NCI-H2107 treated with DMSO at 0.1 percent for 48 hours (cell line): ENCODE data around the gene SHPK.

Experiments
- DNase-seq: peaks from one replicate; lab custom pipeline; 2025; ENCODE audit not compliant: unreplicated experiment; lab: John Stamatoyannopoulos, UW

The SHPK gene

DNA sequence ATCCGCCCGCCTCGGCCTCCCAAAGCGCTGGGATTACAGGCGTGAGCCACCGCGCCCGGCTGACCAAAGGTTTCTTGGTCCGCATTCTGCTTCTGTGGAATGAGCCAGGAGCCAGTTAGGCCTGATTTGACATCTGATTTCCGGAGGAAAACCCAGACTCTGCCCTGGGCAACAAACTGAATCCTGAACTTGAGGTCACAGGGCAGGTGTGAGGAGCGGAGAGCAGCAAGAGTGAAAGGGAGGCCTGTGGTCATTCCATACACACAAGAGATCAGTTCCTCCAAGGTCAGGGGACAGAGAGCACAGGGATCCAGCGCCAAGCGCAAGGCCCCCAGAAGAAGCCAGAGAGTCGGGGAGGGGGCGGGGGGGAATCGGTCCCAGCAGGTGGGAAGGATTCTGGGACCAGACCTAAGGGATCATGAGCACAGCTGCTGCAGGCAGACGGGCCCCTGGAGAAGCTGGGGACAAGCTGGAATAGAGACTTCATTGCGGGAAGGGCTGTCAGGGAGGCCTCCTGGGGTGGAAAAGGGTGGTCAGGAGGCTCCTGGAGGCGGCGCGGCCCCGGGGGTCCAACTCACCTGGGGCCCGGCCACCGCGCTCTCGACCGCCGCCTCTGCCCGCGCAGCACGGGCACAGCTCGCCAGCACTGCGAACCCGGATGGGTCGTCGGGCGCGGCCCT is 436 bp downstream of the SHPK start:
- DNase-seq = no peak

DNA sequence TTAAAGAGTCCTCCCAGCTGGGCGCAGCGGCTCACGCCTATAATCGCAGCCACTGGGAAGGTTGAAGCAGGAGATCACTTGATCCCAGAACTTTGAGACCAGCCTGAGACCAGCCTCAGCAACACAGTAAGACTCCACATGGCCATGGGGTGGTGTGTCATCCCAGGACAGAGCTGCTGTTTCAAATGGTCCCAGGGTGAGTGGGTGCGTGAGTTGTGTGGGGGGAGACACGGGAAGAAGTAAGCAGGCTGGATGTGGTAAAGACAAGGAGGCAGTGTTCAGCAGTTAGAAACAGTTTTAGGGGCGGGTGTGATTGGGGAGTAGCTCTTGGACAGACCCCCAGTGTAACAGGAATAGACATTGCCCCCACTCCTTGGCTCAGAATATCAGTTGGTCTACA is 3.8 kb downstream of the SHPK start:
- no peak for DNase-seq

GRCh38 chr17:3630781-3631180 is 5.3 kb downstream of the SHPK start:
- no peak for DNase-seq

DNA sequence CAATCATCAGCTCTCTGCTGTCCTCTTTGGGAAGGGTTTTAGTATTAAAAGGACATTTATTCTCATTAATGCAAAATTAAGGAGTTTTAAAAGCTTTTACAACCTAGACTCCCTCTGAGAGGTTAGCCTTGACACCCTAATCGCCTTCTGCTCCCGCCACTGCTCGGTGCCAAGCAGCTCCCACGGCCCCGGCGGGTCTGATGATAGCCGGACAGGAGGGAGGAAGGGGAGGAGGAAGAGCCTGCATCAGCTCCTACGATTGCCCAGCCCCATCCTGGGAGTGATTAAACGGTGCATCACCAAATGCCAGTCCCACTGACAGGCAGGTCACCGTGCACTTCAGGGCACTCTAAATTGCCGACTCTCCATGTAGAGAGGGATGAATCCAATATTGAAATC is 8.3 kb downstream of the SHPK start:
- DNase-seq = no peak

DNA sequence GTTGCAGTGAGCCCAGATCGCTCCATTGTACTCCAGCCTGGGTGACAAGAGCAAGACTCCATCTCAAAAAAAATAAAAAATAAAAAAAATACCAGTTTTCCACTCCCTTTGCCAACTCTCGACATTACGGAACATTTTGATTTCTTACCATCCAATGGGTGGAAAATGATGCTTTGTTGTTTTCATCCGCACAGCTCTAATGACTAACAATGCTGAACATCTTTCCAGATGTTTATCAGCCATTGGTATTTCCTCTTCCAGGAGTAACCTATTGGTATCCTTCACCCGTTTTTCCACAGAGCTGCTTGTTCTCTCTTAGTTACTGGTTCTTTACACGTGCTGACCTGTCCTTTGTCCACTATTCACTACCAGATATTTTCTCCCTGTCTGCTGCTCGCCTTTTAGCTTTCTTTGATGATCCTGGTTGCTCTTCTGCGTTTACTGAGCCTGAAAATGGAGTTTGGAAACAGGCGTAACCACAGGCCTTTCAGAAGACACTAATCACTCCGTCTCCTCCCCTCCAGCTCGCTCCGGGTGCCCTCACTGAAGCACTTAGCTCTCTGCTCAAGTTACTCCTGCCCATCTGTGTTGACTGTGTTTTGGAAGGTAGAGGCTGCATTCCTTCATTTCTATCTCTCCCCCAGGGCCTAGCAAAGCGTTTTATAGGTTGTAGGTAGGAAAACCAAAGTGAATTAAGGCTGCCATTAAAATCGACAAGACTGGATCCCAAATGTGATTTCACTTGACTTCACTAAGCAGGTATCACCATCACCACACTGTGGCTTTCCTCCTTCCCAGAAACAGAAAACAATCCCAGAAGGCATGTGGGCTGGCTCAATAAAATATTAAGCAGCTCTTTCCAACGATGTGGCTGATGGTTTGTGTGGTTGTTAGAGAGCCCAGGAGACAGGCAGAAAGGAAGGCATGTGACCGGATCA is 8.9 kb downstream of the SHPK start:
- peak; percentile 25 for DNase-seq

DNA sequence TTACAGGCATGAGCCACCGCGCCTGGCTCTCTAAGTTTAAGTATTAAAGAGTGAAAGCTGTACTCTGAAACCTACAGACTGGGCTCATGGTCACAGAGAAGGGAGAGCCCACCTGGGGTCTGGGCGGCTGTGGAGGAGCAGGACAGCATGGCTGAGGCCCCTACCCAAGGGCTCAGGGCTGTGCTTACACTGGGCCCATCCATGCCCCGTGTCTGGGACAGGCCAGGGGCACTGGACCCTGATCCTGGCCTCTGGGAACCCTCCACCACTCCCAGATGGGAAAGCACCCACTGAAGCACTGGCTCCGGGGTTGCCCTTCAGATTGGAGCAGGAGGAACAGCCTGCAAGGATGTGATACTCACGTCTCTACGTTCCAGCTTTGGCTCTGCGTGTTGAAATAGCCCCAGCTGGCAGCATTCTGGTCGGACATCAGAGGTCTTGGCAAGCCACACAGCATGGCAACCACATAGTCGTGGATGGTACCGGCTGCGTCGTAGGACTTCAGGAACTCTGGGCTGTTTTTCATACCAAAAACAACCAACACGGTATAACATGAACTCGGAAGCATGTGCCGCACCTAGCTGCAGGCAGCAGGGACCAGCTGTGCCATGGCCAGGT is 13.0 kb downstream of the SHPK start:
- DNase-seq = no peak

DNA sequence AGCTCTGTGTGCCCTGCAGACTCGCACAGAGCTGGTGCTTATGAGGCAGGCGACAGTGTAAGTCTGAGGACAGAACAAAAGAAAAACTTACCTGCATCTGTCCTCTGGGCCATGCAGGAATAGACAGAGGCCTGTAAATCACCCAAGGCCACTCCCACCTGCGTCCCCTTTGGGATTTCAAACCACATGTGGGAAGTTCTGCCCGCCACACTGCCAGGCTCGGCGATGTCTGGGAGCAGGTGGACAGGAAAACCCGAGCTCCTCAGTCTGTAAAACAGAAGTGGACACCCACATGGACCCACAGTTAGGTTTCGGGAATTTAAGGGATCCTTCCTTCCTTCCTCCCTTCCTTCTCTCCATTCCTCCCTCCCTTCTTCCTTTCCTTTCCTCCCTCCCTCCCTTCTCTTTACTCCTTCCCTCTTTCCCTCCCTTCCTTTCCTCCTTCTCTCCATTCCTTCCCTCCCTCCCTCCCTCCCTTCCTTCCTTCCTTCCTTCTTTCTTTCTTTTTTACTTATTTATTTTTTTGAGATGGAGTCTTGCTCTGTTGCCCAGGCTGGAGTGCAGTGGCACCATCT is 14.8 kb downstream of the SHPK start:
- DNase-seq = no peak

GRCh38 chr17:3615160-3615870 is 20.7 kb downstream of the SHPK start:
- no peak for DNase-seq

DNA sequence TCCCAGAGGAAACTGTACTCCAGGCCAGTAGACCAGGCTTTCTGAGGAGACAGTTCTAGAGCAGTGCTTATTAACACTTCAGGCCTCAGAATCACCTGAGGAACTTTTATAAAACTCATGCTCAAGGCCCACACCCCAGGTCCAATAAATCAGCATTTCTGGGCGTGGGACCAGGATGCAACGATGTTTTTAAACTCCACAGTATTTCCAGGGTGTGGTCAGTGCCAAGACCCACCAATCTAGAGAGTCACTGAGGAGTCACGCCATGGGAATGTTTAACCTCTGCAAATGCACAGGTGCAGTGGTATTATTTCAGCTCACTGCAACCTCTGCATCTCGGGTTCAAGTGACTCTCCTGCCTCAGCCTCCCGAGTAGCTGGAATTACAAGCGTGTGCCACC is 22.9 kb downstream of the SHPK start:
- no peak for DNase-seq

- no peak for DNase-seq
These were observed 25.5 kb downstream of the SHPK start for GRCh38 chr17:3610523-3610922.

GRCh38 chr17:3609689-3610088 is 26.4 kb downstream of the SHPK start:
- DNase-seq = no peak

DNA sequence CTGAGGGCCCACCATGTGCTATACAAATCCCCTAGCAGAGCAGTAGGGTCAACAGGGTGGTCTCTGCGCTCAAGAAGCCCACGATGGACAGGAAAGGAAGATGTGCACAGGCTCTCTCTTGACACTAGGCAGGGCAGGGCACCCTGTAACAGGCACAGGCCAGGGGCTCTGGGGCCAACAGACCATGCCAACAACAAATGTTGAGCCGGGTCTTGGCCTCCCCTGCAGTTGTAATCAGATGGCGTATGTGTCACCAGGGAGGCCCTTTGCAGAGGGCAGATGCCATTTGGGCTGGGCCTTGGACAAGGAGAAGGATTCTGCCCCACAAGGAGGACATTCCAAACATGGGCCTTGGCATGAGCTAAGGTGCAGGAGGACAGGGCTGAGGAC is 32.2 kb downstream of the SHPK start:
- no peak for DNase-seq

DNA sequence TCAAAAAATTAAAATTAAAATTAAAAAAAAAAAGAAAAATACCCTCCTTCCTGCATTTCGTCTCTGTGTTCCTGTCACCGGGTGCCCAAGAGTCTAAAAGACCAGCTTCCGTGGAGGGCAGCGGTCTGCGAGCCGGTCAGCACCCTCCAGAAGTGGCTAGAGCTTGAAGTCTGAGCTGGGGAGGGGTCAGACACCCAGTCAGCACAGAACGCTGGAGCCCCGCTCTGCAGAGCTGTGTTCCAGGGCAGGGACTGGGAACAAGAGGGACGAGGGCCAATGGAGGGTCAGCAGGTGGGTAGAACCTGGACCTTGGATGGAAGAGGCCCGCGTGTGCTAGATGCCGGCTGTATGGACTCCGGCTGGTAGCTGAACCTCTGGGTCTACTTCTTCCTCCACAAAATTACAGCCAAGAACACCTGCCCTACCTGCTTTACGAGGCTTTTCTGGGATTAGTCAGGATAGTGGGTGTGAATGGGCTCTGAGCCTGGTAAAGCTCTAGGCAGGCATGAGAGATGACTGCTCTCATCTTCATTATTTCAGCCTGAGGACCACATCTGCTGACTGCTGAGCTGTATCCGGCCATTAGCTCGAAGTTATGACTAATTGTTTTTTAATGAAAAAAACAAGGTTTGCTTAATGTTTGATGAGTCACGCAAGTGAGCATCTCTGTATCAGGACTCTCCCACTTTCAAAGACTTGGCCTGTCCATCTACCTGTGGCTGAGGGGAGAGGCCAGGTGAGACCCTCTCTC is 32.8 kb downstream of the SHPK start:
- DNase-seq = no peak

GRCh38 chr17:3602499-3602898 is 33.6 kb downstream of the SHPK start:
- no peak for DNase-seq

DNA sequence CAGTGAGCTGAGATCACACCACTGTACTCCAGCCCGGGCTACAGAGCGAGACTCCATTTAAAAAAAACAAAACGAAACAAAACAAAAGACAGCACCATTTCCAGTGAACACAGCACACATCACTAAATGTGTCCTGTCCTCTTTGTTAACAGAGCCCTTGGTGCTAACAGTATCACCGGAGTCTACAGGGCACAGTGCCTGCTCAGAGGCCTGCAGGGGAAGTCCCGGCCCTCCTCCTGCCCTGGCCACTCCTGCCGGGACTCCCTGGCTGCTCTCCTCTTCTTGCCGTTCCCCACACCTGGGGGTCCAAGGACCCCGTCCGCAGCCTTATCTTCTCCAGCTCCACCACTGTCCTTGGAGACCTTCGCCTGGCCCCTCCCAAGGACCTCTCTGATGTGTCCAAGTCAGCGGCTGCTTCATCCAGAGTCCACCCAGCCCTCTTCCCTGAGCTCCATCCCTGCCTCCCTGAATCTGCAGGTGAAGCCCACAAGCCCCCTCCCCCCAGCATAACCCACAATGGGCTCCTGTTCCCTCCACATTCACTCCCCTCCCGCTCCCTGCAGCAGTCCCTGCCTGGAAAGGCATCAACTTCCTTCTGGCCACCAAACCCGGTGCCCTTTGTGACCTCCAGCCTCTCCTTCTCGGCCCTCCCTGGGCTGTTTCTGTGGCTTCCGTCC is 35.4 kb downstream of the SHPK start:
- no peak for DNase-seq

DNA sequence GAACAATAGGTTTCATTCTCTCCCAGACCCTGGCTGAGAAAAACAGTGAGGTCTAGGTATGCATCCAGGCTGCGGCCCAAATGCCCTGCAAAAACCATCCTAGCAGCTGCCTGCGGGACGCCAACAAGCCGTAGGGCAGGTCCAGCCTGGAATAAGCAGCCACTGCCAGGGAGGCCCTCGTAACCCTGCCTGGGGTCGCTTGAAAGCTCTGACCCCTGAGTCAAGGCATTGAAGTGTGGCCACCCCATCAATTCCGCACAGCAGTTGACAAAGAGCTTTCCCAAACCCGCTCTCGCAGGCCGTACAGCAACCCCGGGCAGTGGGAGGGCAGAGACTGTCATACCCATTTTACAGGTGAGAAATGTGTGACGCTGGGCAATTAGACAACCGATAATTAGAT is 38.0 kb downstream of the SHPK start:
- DNase-seq = no peak

GRCh38 chr17:3596804-3597464 is 39.1 kb downstream of the SHPK start:
- DNase-seq = no peak

DNA sequence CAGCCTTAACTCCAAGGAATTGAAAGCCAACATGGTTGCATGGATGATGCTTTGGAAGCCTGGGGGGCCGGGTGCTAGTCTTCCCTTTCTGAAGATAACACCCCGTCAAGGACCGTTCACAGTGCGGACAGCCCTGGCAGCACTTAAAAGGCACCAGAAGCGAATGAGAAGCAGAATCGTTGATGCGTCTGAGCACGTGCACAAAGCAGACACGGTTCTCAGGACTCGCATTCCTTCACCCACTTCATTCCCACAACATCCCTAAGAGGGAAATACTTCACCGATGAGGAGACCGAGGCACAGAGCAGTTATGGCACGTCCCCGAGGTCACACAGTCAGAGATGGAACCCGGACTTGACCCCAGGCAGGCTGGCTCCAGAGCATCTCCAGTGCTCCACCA is 41.1 kb downstream of the SHPK start:
- DNase-seq = no peak

- no peak for DNase-seq
These were observed 41.8 kb downstream of the SHPK start for GRCh38 chr17:3594051-3594800.
